ENCODE data around the gene NAV2. TPM values are rescaled to one million over a fixed set of nuclear protein-coding genes. Genes with fewer than 3 reads are reported as not detected.

NAV2 gene
- total and polyA plus RNA-seq, 2 donors (not counting 1 experiment from before 2014, with no cell fraction given): 8.1 to 14.0 TPM

- no peak overlapping the region for H2AFZ ChIP-seq (ENCODE audit: low read length)
- no peaks in the 10 kb centered on the region for H3K9me3 ChIP-seq (ENCODE audit: control insufficient read depth, insufficient read depth, low read depth, low read length)
- peaks cover 2% of the 10 kb centered on the region for H4K20me1 ChIP-seq (ENCODE audit: control insufficient read depth, extremely low read depth, insufficient read depth, low read length)
- no peak for DNase-seq (ENCODE audit: low read depth in 2 of 2)
- no peak overlapping the region for H3K4me2 ChIP-seq (ENCODE audit: extremely low read depth, insufficient read depth, low read length)
- H3K27me3 ChIP-seq (ENCODE audit: control insufficient read depth, insufficient read depth, low read length): peaks cover 83% of the 10 kb centered on the region
- no peak overlapping the region for H3K27ac ChIP-seq (ENCODE audit: insufficient read depth, low read length)
- H3K4me1 ChIP-seq (ENCODE audit: control insufficient read depth, extremely low read depth, insufficient read depth, low read length): no peaks in the 10 kb centered on the region
- no peak overlapping the region for H3K9ac ChIP-seq (ENCODE audit: insufficient read depth, low read length)
- H3K36me3 ChIP-seq (ENCODE audit: control insufficient read depth, insufficient read depth, low read length): no peaks in the 10 kb centered on the region
- TF ChIP-seq CTCF (conservative IDR thresholded peaks at IDR 0.05 in 1 of 2, IDR thresholded peaks at IDR 0.05 in 1 of 2; ENCODE audit: low read depth in 1 of 2, low read length in 2 of 2) (no peak), EZH2 (IDR thresholded peaks at IDR 0.05; ENCODE audit: low read length, missing control alignments) (no peak)
- H3K4me3 ChIP-seq (replicated peaks in 1 of 4; ENCODE audit: control extremely low read depth in 1 of 4, insufficient read depth in 1 of 4, low read depth in 3 of 4, low read length in 4 of 4): no peak overlapping the region
- no peaks in the 10 kb centered on the region for H3K79me2 ChIP-seq (ENCODE audit: control insufficient read depth, insufficient read depth, low read length)
Measured at GRCh38 chr11:20157728-20158127, 445.1 kb downstream of the NAV2 start.

GRCh38 chr11:20158597-20159257 is 446.1 kb downstream of the NAV2 start:
- Histone ChIP-seq H2AFZ (ENCODE audit: low read length) (no peak overlapping the region), H3K4me1 (ENCODE audit: control insufficient read depth, extremely low read depth, insufficient read depth, low read length) (no peaks in the 10 kb centered on the region), H3K4me2 (ENCODE audit: extremely low read depth, insufficient read depth, low read length) (no peak overlapping the region), H3K9ac (ENCODE audit: insufficient read depth, low read length) (no peak overlapping the region), H3K36me3 (ENCODE audit: control insufficient read depth, insufficient read depth, low read length) (no peaks in the 10 kb centered on the region), H3K27ac (ENCODE audit: insufficient read depth, low read length) (no peak overlapping the region), H4K20me1 (ENCODE audit: control insufficient read depth, extremely low read depth, insufficient read depth, low read length) (peaks cover 2% of the 10 kb centered on the region), H3K27me3 (ENCODE audit: control insufficient read depth, insufficient read depth, low read length) (peaks cover 90% of the 10 kb centered on the region), H3K79me2 (ENCODE audit: control insufficient read depth, insufficient read depth, low read length) (no peaks in the 10 kb centered on the region), H3K4me3 (replicated peaks in 1 of 4; ENCODE audit: control extremely low read depth in 1 of 4, insufficient read depth in 1 of 4, low read depth in 3 of 4, low read length in 4 of 4) (no peak overlapping the region), H3K9me3 (ENCODE audit: control insufficient read depth, insufficient read depth, low read depth, low read length) (no peaks in the 10 kb centered on the region)
- no peak for TF ChIP-seq CTCF (conservative IDR thresholded peaks at IDR 0.05 in 1 of 2, IDR thresholded peaks at IDR 0.05 in 1 of 2; ENCODE audit: low read depth in 1 of 2, low read length in 2 of 2)
- no peak for TF ChIP-seq EZH2 (IDR thresholded peaks at IDR 0.05; ENCODE audit: low read length, missing control alignments)
- peak; percentile 65 to 71 for DNase-seq (ENCODE audit: low read depth in 2 of 2)

- Histone ChIP-seq H4K20me1 (ENCODE audit: control insufficient read depth, extremely low read depth, insufficient read depth, low read length) (no peaks in the 10 kb centered on the region), H3K4me1 (ENCODE audit: control insufficient read depth, extremely low read depth, insufficient read depth, low read length) (no peaks in the 10 kb centered on the region), H2AFZ (ENCODE audit: low read length) (no peak overlapping the region), H3K4me3 (replicated peaks in 1 of 4; ENCODE audit: control extremely low read depth in 1 of 4, insufficient read depth in 1 of 4, low read depth in 3 of 4, low read length in 4 of 4) (no peak overlapping the region), H3K9ac (ENCODE audit: insufficient read depth, low read length) (no peak overlapping the region), H3K27me3 (ENCODE audit: control insufficient read depth, insufficient read depth, low read length) (peaks cover 91% of the 10 kb centered on the region), H3K79me2 (ENCODE audit: control insufficient read depth, insufficient read depth, low read length) (no peaks in the 10 kb centered on the region), H3K27ac (ENCODE audit: insufficient read depth, low read length) (no peak overlapping the region), H3K36me3 (ENCODE audit: control insufficient read depth, insufficient read depth, low read length) (no peaks in the 10 kb centered on the region), H3K9me3 (ENCODE audit: control insufficient read depth, insufficient read depth, low read depth, low read length) (no peaks in the 10 kb centered on the region), H3K4me2 (ENCODE audit: extremely low read depth, insufficient read depth, low read length) (no peak overlapping the region)
- TF ChIP-seq CTCF (conservative IDR thresholded peaks at IDR 0.05 in 1 of 2, IDR thresholded peaks at IDR 0.05 in 1 of 2; ENCODE audit: low read depth in 1 of 2, low read length in 2 of 2) (no peak), EZH2 (IDR thresholded peaks at IDR 0.05; ENCODE audit: low read length, missing control alignments) (peak; percentile 84)
- no peak for DNase-seq (ENCODE audit: low read depth in 2 of 2)
Measured at GRCh38 chr11:20159466-20160381, 447.1 kb downstream of the NAV2 start.
